ENCODE data around the gene OCA2.

OCA2 gene

GRCh38 chr15:28044121-28044672 lies 54.9 kb downstream of the OCA2 start:
- POLR2A ChIA-PET (ENCODE audit: low non-redundant PET), result no interaction called here
- DNase-seq (ENCODE audit: low spot score), result no peak
- CTCF ChIA-PET, result interaction anchor here (0.6 kb wide), 1 partner anchor 71 kb away, joined by 6 read pairs; no protein-coding TSS in a partner anchor
- TF ChIP-seq CTCF (conservative IDR thresholded peaks at IDR 0.05; ENCODE audit: low read depth), result no peak
- H3K27ac ChIP-seq, result no peak overlapping the region

GRCh38 chr15:28043691-28044091 lies 55.4 kb downstream of the OCA2 start:
- TF ChIP-seq CTCF (conservative IDR thresholded peaks at IDR 0.05; ENCODE audit: low read depth), result no peak
- ChIA-PET CTCF (interaction anchor here (0.6 to 0.7 kb wide), 2 partner anchors 71 to 1160 kb away, joined by 3 to 6 read pairs; no protein-coding TSS in a partner anchor), POLR2A (ENCODE audit: low non-redundant PET) (no interaction called here)
- H3K27ac ChIP-seq, result no peak overlapping the region
- DNase-seq (ENCODE audit: low spot score), result no peak

GRCh38 chr15:28037969-28038590 lies 61.0 kb downstream of the OCA2 start:
- TF ChIP-seq CTCF (conservative IDR thresholded peaks at IDR 0.05; ENCODE audit: low read depth), result no peak
- ChIA-PET CTCF (no interaction called here), POLR2A (ENCODE audit: low non-redundant PET) (no interaction called here)
- no peak for DNase-seq (ENCODE audit: low spot score)
- H3K27ac ChIP-seq, result no peak overlapping the region

GRCh38 chr15:28033443-28033842 lies 65.7 kb downstream of the OCA2 start:
- no peak overlapping the region for H3K27ac ChIP-seq
- CTCF ChIA-PET, result interaction anchor here (0.7 kb wide), 1 partner anchor 1125 kb away, joined by 3 read pairs; no protein-coding TSS in a partner anchor
- no peak for DNase-seq (ENCODE audit: low spot score)
- POLR2A ChIA-PET (ENCODE audit: low non-redundant PET), result no interaction called here
- no peak for TF ChIP-seq CTCF (conservative IDR thresholded peaks at IDR 0.05; ENCODE audit: low read depth)

- H3K27ac ChIP-seq, result no peak overlapping the region
- ChIA-PET CTCF (no interaction called here), POLR2A (ENCODE audit: low non-redundant PET) (no interaction called here)
- TF ChIP-seq CTCF (conservative IDR thresholded peaks at IDR 0.05; ENCODE audit: low read depth), result no peak
- no peak for DNase-seq (ENCODE audit: low spot score)
Observed at GRCh38 chr15:28030801-28031200, 68.3 kb downstream of the OCA2 start.

- no peak for DNase-seq (ENCODE audit: low spot score)
- no peak for TF ChIP-seq CTCF (conservative IDR thresholded peaks at IDR 0.05; ENCODE audit: low read depth)
- ChIA-PET CTCF (no interaction called here), POLR2A (ENCODE audit: low non-redundant PET) (no interaction called here)
- H3K27ac ChIP-seq, result no peak overlapping the region
Observed at GRCh38 chr15:28027714-28028076, 71.4 kb downstream of the OCA2 start.

Data from RWPE1 (cell line).